HEK293 (cell line): ENCODE measurements around the gene LIPH.

Experiments used
- CTCF ChIA-PET: fragments of 350-600 bp; formaldehyde crosslinking; extraction: SDS; loops from one replicate; lab custom pipeline; 2021; ENCODE audit warnings: antibody characterized with exemption; lab: Yijun Ruan, JAX
- POLR2A ChIA-PET: fragments of 300-600 bp; formaldehyde crosslinking; extraction: SDS; loops from one replicate; lab custom pipeline; 2020; ENCODE audit warnings: antibody characterized with exemption, inconsistent platforms; lab: Yijun Ruan, JAX
- H3K27ac ChIP-seq: fragments of 200-500 bp; sonication (Bioruptor generic); 2 replicates; pipeline ENCODE4 v1.5.1; 2014; ENCODE audit warnings: low read depth, low read length, control low read depth, inconsistent platforms; ENCODE audit errors: extremely low read depth
- H3K36me3 ChIP-seq, 2 experiments: fragments of 200-500 bp in 1 of 2; sonication (Bioruptor generic) in 1 of 2; 1 replicate in 1 of 2; 2 replicates in 1 of 2; pipeline ENCODE4 v1.5.1; 2014 to 2017; ENCODE audit warnings: inconsistent platforms in 2 of 2, low read length in 2 of 2; ENCODE audit not compliant: control insufficient read depth in 2 of 2, insufficient read depth in 1 of 2
- H3K4me1 ChIP-seq: fragments of 200-500 bp; sonication (Bioruptor generic); 2 replicates; pipeline ENCODE4 v1.5.1; 2014; ENCODE audit warnings: mild to moderate bottlenecking, low read length, inconsistent platforms; ENCODE audit not compliant: control insufficient read depth, insufficient read depth
- H3K4me3 ChIP-seq: 2 replicates; pipeline ENCODE4 v1.5.1; 2011; ENCODE audit warnings: low read depth, mild to moderate bottlenecking, control low read depth, low read length, moderate library complexity
- H3K9me3 ChIP-seq: fragments of 200-500 bp; sonication (Bioruptor generic); 2 replicates; pipeline ENCODE4 v1.5.1; 2014; ENCODE audit warnings: low read depth, low read length, inconsistent platforms; ENCODE audit not compliant: control insufficient read depth, insufficient read depth
- HOXD13 ChIP-seq: sonication (generic); formaldehyde crosslinking; IDR thresholded peaks from 2 replicates; pipeline ENCODE4 v1.8.0; 2022; ENCODE audit warnings: missing genetic modification reagents, borderline replicate concordance
- KLF10 ChIP-seq: fragments of 450-650 bp; IDR thresholded peaks from 2 replicates; pipeline ENCODE4 v1.5.1; 2018; ENCODE audit warnings: missing biosample characterization, mild to moderate bottlenecking, missing genetic modification characterization
- KLF9 ChIP-seq: fragments of 450-650 bp; formaldehyde crosslinking; IDR thresholded peaks from 2 replicates; pipeline ENCODE4 v1.5.1; 2016; ENCODE audit warnings: missing biosample characterization, missing genetic modification characterization, low read depth
- OSR2 ChIP-seq: fragments of 450-650 bp; formaldehyde crosslinking; IDR thresholded peaks from 2 replicates; pipeline ENCODE4 v1.5.1; 2016; ENCODE audit warnings: missing biosample characterization, missing genetic modification characterization
- OVOL3 ChIP-seq: fragments of 450-650 bp; formaldehyde crosslinking; IDR thresholded peaks from 2 replicates; pipeline ENCODE4 v1.5.1; 2016; ENCODE audit warnings: missing biosample characterization, missing genetic modification characterization
- ZNF146 ChIP-seq: fragments of 450-650 bp; formaldehyde crosslinking; IDR thresholded peaks from 2 replicates; pipeline ENCODE4 v1.5.1; 2016; ENCODE audit warnings: missing biosample characterization, missing genetic modification characterization
- ZNF16 ChIP-seq: fragments of 450-650 bp; formaldehyde crosslinking; IDR thresholded peaks from 2 replicates; pipeline ENCODE4 v1.5.1; 2016; ENCODE audit warnings: low read depth, missing biosample characterization, missing genetic modification characterization
- ZNF202 ChIP-seq: fragments of 450-650 bp; formaldehyde crosslinking; IDR thresholded peaks from 2 replicates; pipeline ENCODE4 v1.5.1; 2016; ENCODE audit warnings: missing biosample characterization, missing genetic modification characterization, borderline replicate concordance
- ZNF24 ChIP-seq: fragments of 450-650 bp; formaldehyde crosslinking; IDR thresholded peaks from 2 replicates; pipeline ENCODE4 v1.5.1; 2016; ENCODE audit warnings: missing biosample characterization, missing genetic modification characterization
- ZNF324 ChIP-seq: fragments of 450-650 bp; formaldehyde crosslinking; IDR thresholded peaks from 2 replicates; pipeline ENCODE4 v1.5.1; 2016; ENCODE audit warnings: missing biosample characterization, missing genetic modification characterization
- ZNF335 ChIP-seq: fragments of 450-650 bp; formaldehyde crosslinking; conservative IDR thresholded peaks from 2 replicates; pipeline ENCODE4 v1.5.1; 2016; ENCODE audit warnings: missing biosample characterization, missing genetic modification characterization
- ZNF350 ChIP-seq: fragments of 450-650 bp; formaldehyde crosslinking; IDR thresholded peaks from 2 replicates; pipeline ENCODE4 v1.5.0; 2017; ENCODE audit warnings: missing biosample characterization, mild to moderate bottlenecking, missing genetic modification characterization
- ZNF404 ChIP-seq: fragments of 450-650 bp; formaldehyde crosslinking; IDR thresholded peaks from 2 replicates; pipeline ENCODE4 v1.5.1; 2017; ENCODE audit warnings: missing biosample characterization, missing genetic modification characterization
- ZNF555 ChIP-seq: fragments of 450-650 bp; formaldehyde crosslinking; conservative IDR thresholded peaks from 2 replicates; pipeline ENCODE4 v1.5.1; 2017; ENCODE audit warnings: missing biosample characterization, mild to moderate bottlenecking, missing genetic modification characterization, inconsistent platforms
- ZNF585B ChIP-seq: fragments of 450-650 bp; formaldehyde crosslinking; IDR thresholded peaks from 2 replicates; pipeline ENCODE4 v1.5.1; 2016; ENCODE audit warnings: missing biosample characterization, missing genetic modification characterization
- ZNF621 ChIP-seq: fragments of 450-650 bp; formaldehyde crosslinking; IDR thresholded peaks from 2 replicates; pipeline ENCODE4 v1.5.1; 2017; ENCODE audit warnings: missing biosample characterization, missing genetic modification characterization
- ZNF629 ChIP-seq: fragments of 450-650 bp; formaldehyde crosslinking; IDR thresholded peaks from 2 replicates; pipeline ENCODE4 v1.5.1; 2017; ENCODE audit warnings: missing biosample characterization, missing genetic modification characterization
- ZNF654 ChIP-seq: fragments of 450-650 bp; formaldehyde crosslinking; IDR thresholded peaks from 2 replicates; pipeline ENCODE4 v1.5.1; 2016; ENCODE audit warnings: low read depth, missing biosample characterization, missing genetic modification characterization
- ZNF658 ChIP-seq: fragments of 450-650 bp; formaldehyde crosslinking; IDR thresholded peaks from 2 replicates; pipeline ENCODE4; 2016; ENCODE audit warnings: missing biosample characterization, missing genetic modification characterization
- ZNF670 ChIP-seq: fragments of 450-650 bp; formaldehyde crosslinking; IDR thresholded peaks from 2 replicates; pipeline ENCODE4 v1.5.1; 2016; ENCODE audit warnings: missing biosample characterization, missing genetic modification characterization, low read depth
- ZNF777 ChIP-seq: fragments of 450-650 bp; formaldehyde crosslinking; IDR thresholded peaks from 2 replicates; pipeline ENCODE4 v1.5.1; 2017; ENCODE audit warnings: missing biosample characterization, missing genetic modification characterization, borderline replicate concordance
- TF ChIP-seq, protein P1 (sequence below): fragments of 450-650 bp; formaldehyde crosslinking; IDR thresholded peaks from 2 replicates; pipeline ENCODE4 v1.5.1; 2016; ENCODE audit warnings: missing biosample characterization, missing genetic modification characterization
- TF ChIP-seq, protein P2 (sequence below): sonication (generic); formaldehyde crosslinking; IDR thresholded peaks from 2 replicates; pipeline ENCODE4 v1.8.1; 2022; ENCODE audit warnings: mild to moderate bottlenecking, moderate library complexity, missing genetic modification reagents
- TF ChIP-seq, protein P3 (sequence below): fragments of 450-650 bp; formaldehyde crosslinking; IDR thresholded peaks from 2 replicates; pipeline ENCODE4 v1.5.1; 2016; ENCODE audit warnings: missing biosample characterization, missing genetic modification characterization
- TF ChIP-seq, protein P4 (sequence below): fragments of 450-650 bp; formaldehyde crosslinking; IDR thresholded peaks from 2 replicates; pipeline ENCODE4 v1.5.1; 2016; ENCODE audit warnings: missing biosample characterization, missing genetic modification characterization
- TF ChIP-seq, protein P5 (sequence below): fragments of 450-650 bp; formaldehyde crosslinking; IDR thresholded peaks from 2 replicates; pipeline ENCODE4 v1.5.1; 2016; ENCODE audit warnings: missing biosample characterization, missing genetic modification characterization, borderline replicate concordance
- TF ChIP-seq, protein P6 (sequence below): fragments of 450-650 bp; formaldehyde crosslinking; IDR thresholded peaks from 2 replicates; pipeline ENCODE4 v1.5.1; 2017; ENCODE audit warnings: missing biosample characterization, missing genetic modification characterization

The LIPH gene

DNA sequence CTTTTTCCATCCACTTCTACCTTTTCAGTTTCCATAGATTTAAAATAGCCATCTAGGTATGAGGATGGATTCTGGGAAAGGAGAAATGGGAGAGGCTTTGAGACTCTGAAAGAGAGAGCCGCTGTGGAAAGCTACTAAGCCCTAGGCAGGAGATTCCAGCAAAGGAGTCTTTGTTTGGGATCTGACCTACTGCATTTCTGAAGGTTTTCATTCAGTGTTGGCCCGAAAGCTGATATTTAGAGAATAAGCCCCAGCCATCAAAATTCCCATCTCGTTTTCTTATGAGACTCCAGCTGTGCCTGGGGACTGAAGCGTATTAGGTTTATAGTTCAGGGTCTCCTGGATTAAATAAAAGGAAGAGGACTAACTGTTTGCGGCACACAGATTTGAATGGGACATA is 19.5 kb downstream of the LIPH start (continued):
- TF ChIP-seq, protein P1, sequence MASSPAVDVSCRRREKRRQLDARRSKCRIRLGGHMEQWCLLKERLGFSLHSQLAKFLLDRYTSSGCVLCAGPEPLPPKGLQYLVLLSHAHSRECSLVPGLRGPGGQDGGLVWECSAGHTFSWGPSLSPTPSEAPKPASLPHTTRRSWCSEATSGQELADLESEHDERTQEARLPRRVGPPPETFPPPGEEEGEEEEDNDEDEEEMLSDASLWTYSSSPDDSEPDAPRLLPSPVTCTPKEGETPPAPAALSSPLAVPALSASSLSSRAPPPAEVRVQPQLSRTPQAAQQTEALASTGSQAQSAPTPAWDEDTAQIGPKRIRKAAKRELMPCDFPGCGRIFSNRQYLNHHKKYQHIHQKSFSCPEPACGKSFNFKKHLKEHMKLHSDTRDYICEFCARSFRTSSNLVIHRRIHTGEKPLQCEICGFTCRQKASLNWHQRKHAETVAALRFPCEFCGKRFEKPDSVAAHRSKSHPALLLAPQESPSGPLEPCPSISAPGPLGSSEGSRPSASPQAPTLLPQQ, result no peak
- TF ChIP-seq ZNF16 (tag by site-specific recombination), result no peak
- TF ChIP-seq KLF9 (tag by site-specific recombination), result no peak
- TF ChIP-seq, protein P2, sequence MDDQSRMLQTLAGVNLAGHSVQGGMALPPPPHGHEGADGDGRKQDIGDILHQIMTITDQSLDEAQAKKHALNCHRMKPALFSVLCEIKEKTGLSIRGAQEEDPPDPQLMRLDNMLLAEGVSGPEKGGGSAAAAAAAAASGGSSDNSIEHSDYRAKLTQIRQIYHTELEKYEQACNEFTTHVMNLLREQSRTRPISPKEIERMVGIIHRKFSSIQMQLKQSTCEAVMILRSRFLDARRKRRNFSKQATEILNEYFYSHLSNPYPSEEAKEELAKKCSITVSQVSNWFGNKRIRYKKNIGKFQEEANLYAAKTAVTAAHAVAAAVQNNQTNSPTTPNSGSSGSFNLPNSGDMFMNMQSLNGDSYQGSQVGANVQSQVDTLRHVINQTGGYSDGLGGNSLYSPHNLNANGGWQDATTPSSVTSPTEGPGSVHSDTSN, result no peak
- TF ChIP-seq ZNF335 (tag by site-specific recombination), result no peak
- TF ChIP-seq ZNF404, result no peak
- TF ChIP-seq HOXD13 (CRISPR knock-in tag), result no peak
- no peak for TF ChIP-seq OVOL3 (tag by site-specific recombination)
- TF ChIP-seq, protein P3, sequence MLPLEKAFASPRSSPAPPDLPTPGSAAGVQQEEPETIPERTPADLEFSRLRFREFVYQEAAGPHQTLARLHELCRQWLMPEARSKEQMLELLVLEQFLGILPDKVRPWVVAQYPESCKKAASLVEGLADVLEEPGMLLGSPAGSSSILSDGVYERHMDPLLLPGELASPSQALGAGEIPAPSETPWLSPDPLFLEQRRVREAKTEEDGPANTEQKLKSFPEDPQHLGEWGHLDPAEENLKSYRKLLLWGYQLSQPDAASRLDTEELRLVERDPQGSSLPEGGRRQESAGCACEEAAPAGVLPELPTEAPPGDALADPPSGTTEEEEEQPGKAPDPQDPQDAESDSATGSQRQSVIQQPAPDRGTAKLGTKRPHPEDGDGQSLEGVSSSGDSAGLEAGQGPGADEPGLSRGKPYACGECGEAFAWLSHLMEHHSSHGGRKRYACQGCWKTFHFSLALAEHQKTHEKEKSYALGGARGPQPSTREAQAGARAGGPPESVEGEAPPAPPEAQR, result no peak

DNA sequence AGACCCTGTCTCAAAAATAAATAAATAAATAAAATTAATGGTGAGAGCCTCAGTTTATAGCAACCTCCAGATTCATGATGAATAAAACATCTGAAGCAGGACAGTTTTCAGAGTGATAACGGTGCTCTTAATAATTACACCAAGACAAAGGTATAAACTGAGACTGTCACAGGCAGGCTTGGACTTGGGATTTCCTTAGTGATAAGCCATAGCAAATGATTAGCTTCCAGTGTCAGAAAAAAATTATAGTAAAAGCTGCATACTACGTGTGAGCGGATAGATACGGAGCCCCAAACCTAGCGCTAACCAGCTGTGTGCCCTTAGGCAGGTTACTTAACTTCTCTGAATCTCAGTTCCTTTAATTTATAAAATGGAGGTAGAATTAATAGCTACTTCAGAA is 21.5 kb downstream of the LIPH start:
- Histone ChIP-seq H3K4me1 (no peaks in the 10 kb centered on the region), H3K9me3 (no peaks in the 10 kb centered on the region), H3K4me3 (no peak overlapping the region), H3K36me3 (no peaks in the 10 kb centered on the region), H3K27ac (no peak overlapping the region)
- no peak for TF ChIP-seq ZNF555 (tag by site-specific recombination)
- TF ChIP-seq ZNF324, result no peak
- TF ChIP-seq ZNF621, result no peak
- TF ChIP-seq, protein P4, sequence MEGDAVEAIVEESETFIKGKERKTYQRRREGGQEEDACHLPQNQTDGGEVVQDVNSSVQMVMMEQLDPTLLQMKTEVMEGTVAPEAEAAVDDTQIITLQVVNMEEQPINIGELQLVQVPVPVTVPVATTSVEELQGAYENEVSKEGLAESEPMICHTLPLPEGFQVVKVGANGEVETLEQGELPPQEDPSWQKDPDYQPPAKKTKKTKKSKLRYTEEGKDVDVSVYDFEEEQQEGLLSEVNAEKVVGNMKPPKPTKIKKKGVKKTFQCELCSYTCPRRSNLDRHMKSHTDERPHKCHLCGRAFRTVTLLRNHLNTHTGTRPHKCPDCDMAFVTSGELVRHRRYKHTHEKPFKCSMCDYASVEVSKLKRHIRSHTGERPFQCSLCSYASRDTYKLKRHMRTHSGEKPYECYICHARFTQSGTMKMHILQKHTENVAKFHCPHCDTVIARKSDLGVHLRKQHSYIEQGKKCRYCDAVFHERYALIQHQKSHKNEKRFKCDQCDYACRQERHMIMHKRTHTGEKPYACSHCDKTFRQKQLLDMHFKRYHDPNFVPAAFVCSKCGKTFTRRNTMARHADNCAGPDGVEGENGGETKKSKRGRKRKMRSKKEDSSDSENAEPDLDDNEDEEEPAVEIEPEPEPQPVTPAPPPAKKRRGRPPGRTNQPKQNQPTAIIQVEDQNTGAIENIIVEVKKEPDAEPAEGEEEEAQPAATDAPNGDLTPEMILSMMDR (tag by site-specific recombination), result no peak
- TF ChIP-seq ZNF654 (tag by site-specific recombination), result no peak
- no peak for TF ChIP-seq ZNF202
- TF ChIP-seq, protein P5, sequence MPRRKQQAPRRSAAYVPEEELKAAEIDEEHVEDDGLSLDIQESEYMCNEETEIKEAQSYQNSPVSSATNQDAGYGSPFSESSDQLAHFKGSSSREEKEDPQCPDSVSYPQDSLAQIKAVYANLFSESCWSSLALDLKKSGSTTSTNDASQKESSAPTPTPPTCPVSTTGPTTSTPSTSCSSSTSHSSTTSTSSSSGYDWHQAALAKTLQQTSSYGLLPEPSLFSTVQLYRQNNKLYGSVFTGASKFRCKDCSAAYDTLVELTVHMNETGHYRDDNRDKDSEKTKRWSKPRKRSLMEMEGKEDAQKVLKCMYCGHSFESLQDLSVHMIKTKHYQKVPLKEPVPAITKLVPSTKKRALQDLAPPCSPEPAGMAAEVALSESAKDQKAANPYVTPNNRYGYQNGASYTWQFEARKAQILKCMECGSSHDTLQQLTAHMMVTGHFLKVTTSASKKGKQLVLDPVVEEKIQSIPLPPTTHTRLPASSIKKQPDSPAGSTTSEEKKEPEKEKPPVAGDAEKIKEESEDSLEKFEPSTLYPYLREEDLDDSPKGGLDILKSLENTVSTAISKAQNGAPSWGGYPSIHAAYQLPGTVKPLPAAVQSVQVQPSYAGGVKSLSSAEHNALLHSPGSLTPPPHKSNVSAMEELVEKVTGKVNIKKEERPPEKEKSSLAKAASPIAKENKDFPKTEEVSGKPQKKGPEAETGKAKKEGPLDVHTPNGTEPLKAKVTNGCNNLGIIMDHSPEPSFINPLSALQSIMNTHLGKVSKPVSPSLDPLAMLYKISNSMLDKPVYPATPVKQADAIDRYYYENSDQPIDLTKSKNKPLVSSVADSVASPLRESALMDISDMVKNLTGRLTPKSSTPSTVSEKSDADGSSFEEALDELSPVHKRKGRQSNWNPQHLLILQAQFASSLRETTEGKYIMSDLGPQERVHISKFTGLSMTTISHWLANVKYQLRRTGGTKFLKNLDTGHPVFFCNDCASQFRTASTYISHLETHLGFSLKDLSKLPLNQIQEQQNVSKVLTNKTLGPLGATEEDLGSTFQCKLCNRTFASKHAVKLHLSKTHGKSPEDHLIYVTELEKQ (tag by site-specific recombination), result no peak
- TF ChIP-seq, protein P6, sequence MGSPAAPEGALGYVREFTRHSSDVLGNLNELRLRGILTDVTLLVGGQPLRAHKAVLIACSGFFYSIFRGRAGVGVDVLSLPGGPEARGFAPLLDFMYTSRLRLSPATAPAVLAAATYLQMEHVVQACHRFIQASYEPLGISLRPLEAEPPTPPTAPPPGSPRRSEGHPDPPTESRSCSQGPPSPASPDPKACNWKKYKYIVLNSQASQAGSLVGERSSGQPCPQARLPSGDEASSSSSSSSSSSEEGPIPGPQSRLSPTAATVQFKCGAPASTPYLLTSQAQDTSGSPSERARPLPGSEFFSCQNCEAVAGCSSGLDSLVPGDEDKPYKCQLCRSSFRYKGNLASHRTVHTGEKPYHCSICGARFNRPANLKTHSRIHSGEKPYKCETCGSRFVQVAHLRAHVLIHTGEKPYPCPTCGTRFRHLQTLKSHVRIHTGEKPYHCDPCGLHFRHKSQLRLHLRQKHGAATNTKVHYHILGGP (tag by site-specific recombination), result no peak
- no peak for TF ChIP-seq ZNF629 (tag by site-specific recombination)
- no peak for TF ChIP-seq ZNF350
- TF ChIP-seq ZNF658 (tag by site-specific recombination), result no peak
- no peak for TF ChIP-seq KLF10 (tag by site-specific recombination)
- TF ChIP-seq OSR2 (tag by site-specific recombination), result no peak
- TF ChIP-seq ZNF585B (tag by site-specific recombination), result no peak
- no peak for TF ChIP-seq ZNF146 (tag by site-specific recombination)
- TF ChIP-seq ZNF777 (tag by site-specific recombination), result no peak
- TF ChIP-seq ZNF670, result no peak
- TF ChIP-seq ZNF24 (tag by site-specific recombination), result no peak
- ChIA-PET CTCF (interaction anchor here (1.1 kb wide), 1 partner anchor 14 kb away, joined by 3 read pairs; no protein-coding TSS in a partner anchor), POLR2A (no interaction called here)
